ENCODE data around the gene SPRR2B. TPM values are rescaled to one million over a fixed set of nuclear protein-coding genes. Genes with fewer than 3 reads are reported as not detected.

The SPRR2B gene
- total and polyA plus RNA-seq, 2 donors (not counting 1 experiment from before 2014, with no cell fraction given) = not detected

GRCh38 chr1:153035211-153035610 is 36.2 kb downstream of the SPRR2B start:
- H3K27ac ChIP-seq (ENCODE audit: low read length in 2 of 2) = no peak overlapping the region
- ChIA-PET POLR2A (no interaction called here), CTCF (no interaction called here)
- no peak for TF ChIP-seq EZH2 (IDR thresholded peaks at IDR 0.05; ENCODE audit: borderline replicate concordance, insufficient read depth, low read depth, low read length, poor library complexity, severe bottlenecking)
- TF ChIP-seq CTCF (IDR thresholded peaks at IDR 0.05) = no peak
- H4K20me1 ChIP-seq (ENCODE audit: control insufficient read depth, insufficient read depth, low read length, poor library complexity, severe bottlenecking) = no peaks in the 10 kb centered on the region
- no peaks in the 10 kb centered on the region for H3K79me2 ChIP-seq (ENCODE audit: control insufficient read depth, insufficient read depth, low read length)
- H3K36me3 ChIP-seq (replicated peaks in 1 of 2; ENCODE audit: control extremely low read depth in 1 of 2, control insufficient read depth in 1 of 2, extremely low read depth in 1 of 2, insufficient read depth in 2 of 2, low read length in 1 of 2) = no peaks in the 10 kb centered on the region
- DNase-seq (no peak), ATAC-seq (ENCODE audit: low read depth) (no peak)
- Mint-ChIP-seq H3K27ac (no peak overlapping the region), H3K4me1 (no peaks in the 10 kb centered on the region), H3K9me3 (ENCODE audit: insufficient read depth) (peaks cover 3% of the 10 kb centered on the region), H3K27me3 (peaks cover 37% of the 10 kb centered on the region), H3K4me3 (no peak overlapping the region)
- H3K4me1 ChIP-seq (ENCODE audit: control insufficient read depth in 2 of 2, insufficient read depth in 2 of 2, low read length in 2 of 2) = no peaks in the 10 kb centered on the region
- H3K9me3 ChIP-seq (ENCODE audit: control extremely low read depth in 1 of 3, control insufficient read depth in 2 of 3, insufficient read depth in 1 of 3, low read length in 2 of 3) = no peaks in the 10 kb centered on the region
- H2AFZ ChIP-seq (ENCODE audit: insufficient read depth, low read depth, low read length, poor library complexity, severe bottlenecking) = no peak overlapping the region
- intact Hi-C loops (cut with micrococcal nuclease) = no loop called here
- WGBS (ENCODE audit: insufficient coverage) = no CpG with 5 or more reads among the region's 1 CpG
- no peak overlapping the region for H3K9ac ChIP-seq (ENCODE audit: low read length)
- peaks cover 0 to 14% (median 11%) of the 10 kb centered on the region in 4 experiments for H3K27me3 ChIP-seq (replicated peaks in 1 of 4; ENCODE audit: control extremely low read depth in 1 of 4, control insufficient read depth in 3 of 4, insufficient read depth in 4 of 4, low read length in 3 of 4)
- no peak overlapping the region for H3K4me2 ChIP-seq (replicated peaks; ENCODE audit: low read depth, low read length, poor library complexity, severe bottlenecking)
- H3K4me3 ChIP-seq (ENCODE audit: control extremely low read depth in 1 of 5, extremely low read depth in 1 of 5, insufficient read depth in 1 of 5, low read depth in 2 of 5, low read length in 4 of 5) = no peak overlapping the region

GRCh38 chr1:153032677-153033308 is 38.6 kb downstream of the SPRR2B start:
- H3K9me3 Mint-ChIP-seq (ENCODE audit: insufficient read depth) = peaks cover 5% of the 10 kb centered on the region

More at GRCh38 chr1:153032677-153033308, 38.6 kb downstream of the SPRR2B start:
- no peak for DNase-seq
- ChIA-PET POLR2A (no interaction called here), CTCF (no interaction called here)
- ATAC-seq (ENCODE audit: low read depth) = no peak
- intact Hi-C loops (cut with micrococcal nuclease) = no loop called here
- H2AFZ ChIP-seq (ENCODE audit: insufficient read depth, low read depth, low read length, poor library complexity, severe bottlenecking) = no peak overlapping the region
- H3K4me3 ChIP-seq (ENCODE audit: control extremely low read depth in 1 of 5, extremely low read depth in 1 of 5, insufficient read depth in 1 of 5, low read depth in 2 of 5, low read length in 4 of 5) = no peak overlapping the region
- no peak overlapping the region for H3K9ac ChIP-seq (ENCODE audit: low read length)
- no peaks in the 10 kb centered on the region for H3K4me1 Mint-ChIP-seq
- WGBS (ENCODE audit: insufficient coverage) = 0% methylated on average over 1 of the region's 3 CpGs
- H3K4me1 ChIP-seq (ENCODE audit: control insufficient read depth in 2 of 2, insufficient read depth in 2 of 2, low read length in 2 of 2) = no peaks in the 10 kb centered on the region
- no peak overlapping the region for H3K4me2 ChIP-seq (replicated peaks; ENCODE audit: low read depth, low read length, poor library complexity, severe bottlenecking)
- H3K27me3 Mint-ChIP-seq = peaks cover 39% of the 10 kb centered on the region
- no peak overlapping the region for H3K27ac ChIP-seq (ENCODE audit: low read length in 2 of 2)
- H3K36me3 ChIP-seq (replicated peaks in 1 of 2; ENCODE audit: control extremely low read depth in 1 of 2, control insufficient read depth in 1 of 2, extremely low read depth in 1 of 2, insufficient read depth in 2 of 2, low read length in 1 of 2) = no peaks in the 10 kb centered on the region
- H3K79me2 ChIP-seq (ENCODE audit: control insufficient read depth, insufficient read depth, low read length) = no peaks in the 10 kb centered on the region
- H3K27me3 ChIP-seq (replicated peaks in 1 of 4; ENCODE audit: control extremely low read depth in 1 of 4, control insufficient read depth in 3 of 4, insufficient read depth in 4 of 4, low read length in 3 of 4) = peaks cover 0 to 14% (median 6%) of the 10 kb centered on the region in 4 experiments
- H3K4me3 Mint-ChIP-seq = no peak overlapping the region
- no peak overlapping the region for H3K27ac Mint-ChIP-seq
- no peaks in the 10 kb centered on the region for H4K20me1 ChIP-seq (ENCODE audit: control insufficient read depth, insufficient read depth, low read length, poor library complexity, severe bottlenecking)
- TF ChIP-seq CTCF (IDR thresholded peaks at IDR 0.05) = no peak
- TF ChIP-seq EZH2 (IDR thresholded peaks at IDR 0.05; ENCODE audit: borderline replicate concordance, insufficient read depth, low read depth, low read length, poor library complexity, severe bottlenecking) = no peak
- peaks cover 0 to 3% (median 1%) of the 10 kb centered on the region in 3 donors for H3K9me3 ChIP-seq (ENCODE audit: control extremely low read depth in 1 of 3, control insufficient read depth in 2 of 3, insufficient read depth in 1 of 3, low read length in 2 of 3)

Measured in B cell (primary cell).